ENCODE data around the gene CFAP74.

Gene CFAP74

DNA sequence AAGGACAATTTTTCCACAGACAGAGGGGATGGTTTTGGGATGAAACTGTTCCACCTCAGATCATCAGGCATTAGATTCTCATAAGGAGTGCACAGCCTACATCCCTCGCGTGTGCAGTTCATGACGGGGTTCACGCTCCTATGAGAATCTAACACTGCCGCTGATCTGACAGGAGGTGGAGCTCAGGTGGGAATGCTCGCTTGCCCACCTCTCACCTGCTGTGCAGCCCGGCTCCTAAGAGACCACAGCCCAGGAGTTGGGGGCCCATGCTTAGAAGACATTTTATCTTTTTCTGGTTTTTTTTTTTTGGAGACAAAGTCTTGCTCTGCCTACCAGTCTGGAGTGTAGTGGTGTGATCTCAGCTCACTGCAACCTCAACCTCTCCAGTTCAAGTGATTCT, 128.7 kb downstream of the CFAP74 start:
- DNase-seq (ENCODE audit: low spot score), result no peak

DNA sequence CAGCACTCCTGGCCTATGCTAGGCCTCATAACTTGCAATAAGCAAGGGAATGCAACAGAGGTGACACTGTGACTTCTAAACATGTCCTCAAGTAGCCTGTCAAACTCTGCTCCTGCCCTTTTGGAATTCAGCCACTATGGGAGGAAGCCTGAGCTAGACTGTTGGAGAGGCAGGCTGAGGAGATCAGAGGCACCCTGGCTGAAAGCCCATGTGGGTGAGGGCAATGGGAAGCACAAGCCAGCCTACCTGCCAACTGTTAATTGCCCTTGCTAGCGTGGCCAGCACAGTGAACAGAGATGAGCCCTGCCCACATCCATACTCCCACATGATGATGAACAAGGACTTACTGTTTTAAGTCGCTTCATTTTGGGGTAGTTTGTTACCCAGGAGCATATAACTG, 130.4 kb downstream of the CFAP74 start:
- DNase-seq (ENCODE audit: low spot score), result no peak

GRCh38 chr1:1872329-1872994, 131.1 kb downstream of the CFAP74 start:
- no peak for DNase-seq (ENCODE audit: low spot score)
